SK-N-MC (cell line): Measurements from ENCODE around the gene DDX47.

ENCODE experiments used
- EZH2 ChIP-seq: fragments of 200-600 bp; sonication (generic); IDR thresholded peaks from one replicate; pipeline ENCODE4 v1.6.1; 2017; ENCODE audit warnings: antibody characterized with exemption
- POLR2AphosphoS5 ChIP-seq: IDR thresholded peaks from 2 replicates; pipeline ENCODE4 v1.6.1; 2012; ENCODE audit warnings: mild to moderate bottlenecking, low read depth, low read length, borderline replicate concordance

DNA sequence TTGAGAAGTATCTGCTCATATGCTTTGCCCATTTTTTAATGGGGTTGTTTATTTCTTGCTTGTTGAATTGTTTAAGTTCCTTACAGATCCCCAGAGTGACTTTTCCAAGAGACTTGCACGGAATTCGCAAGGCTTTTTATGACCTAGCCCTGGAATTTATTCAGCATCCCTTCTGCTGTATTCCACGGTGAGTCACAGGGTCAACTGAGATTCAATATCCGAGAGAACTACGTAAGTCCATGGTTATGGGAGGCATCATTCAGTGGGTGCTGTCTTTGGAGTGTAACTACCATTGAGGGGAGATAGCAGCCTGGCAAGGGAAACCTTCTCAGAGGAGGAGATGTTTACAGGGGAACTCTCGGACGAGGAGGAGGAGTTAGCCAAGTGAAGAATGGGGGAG is 57.3 kb downstream of the DDX47 start:
- TF ChIP-seq EZH2, result no peak
- TF ChIP-seq POLR2AphosphoS5, result no peak
